Duodenal mucosa (tissue), 2 donors: ENCODE data around the gene SMIM44.

Source experiments
- H3K27ac ChIP-seq: one replicate; pipeline ENCODE4 v1.7.0; 2013; ENCODE audit warnings: low read depth, low read length
- H3K27me3 ChIP-seq, 2 donors: one replicate each; pipeline ENCODE4 v1.7.0; 2013; ENCODE audit warnings: low read length in 2 of 2, control low read depth in 1 of 2; ENCODE audit not compliant: insufficient read depth in 2 of 2, control insufficient read depth in 1 of 2
- H3K36me3 ChIP-seq, 2 donors: one replicate each; pipeline ENCODE4 v1.7.0; 2013; ENCODE audit warnings: low read length in 2 of 2, control low read depth in 1 of 2; ENCODE audit not compliant: insufficient read depth in 2 of 2, control insufficient read depth in 1 of 2
- H3K4me1 ChIP-seq, 2 donors: one replicate each; pipeline ENCODE4 v1.7.0; 2013; ENCODE audit warnings: low read length in 2 of 2, control low read depth in 1 of 2; ENCODE audit not compliant: insufficient read depth in 2 of 2, control insufficient read depth in 1 of 2
- H3K4me3 ChIP-seq, 2 donors: one replicate each; pipeline ENCODE4 v1.7.0; 2013; ENCODE audit warnings: low read length in 2 of 2, low read depth in 1 of 2
- H3K9ac ChIP-seq, 2 donors: one replicate each; pipeline ENCODE4 v1.7.0; 2013; ENCODE audit warnings: low read length in 2 of 2, low read depth in 1 of 2
- H3K9me3 ChIP-seq, 2 donors: one replicate each; pipeline ENCODE4 v1.7.0; 2013; ENCODE audit warnings: low read length in 2 of 2, control low read depth in 1 of 2; ENCODE audit not compliant: control insufficient read depth in 1 of 2

The SMIM44 gene

GRCh38 chr19:3467437-3468198, 15.6 kb downstream of the SMIM44 start:
- Histone ChIP-seq H3K4me1 (peaks cover 0 to 8% of the 10 kb centered on the region in 2 donors), H3K9ac (no peak overlapping the region), H3K9me3 (peaks cover 0 to 3% of the 10 kb centered on the region in 2 donors), H3K27ac (no peak overlapping the region), H3K27me3 (no peaks in the 10 kb centered on the region), H3K36me3 (no peaks in the 10 kb centered on the region), H3K4me3 (no peak overlapping the region)

GRCh38 chr19:3466635-3467034, 16.6 kb downstream of the SMIM44 start:
- Histone ChIP-seq H3K4me1 (no peaks in the 10 kb centered on the region), H3K27me3 (no peaks in the 10 kb centered on the region), H3K9me3 (peaks cover 0 to 3% of the 10 kb centered on the region in 2 donors), H3K36me3 (no peaks in the 10 kb centered on the region), H3K27ac (no peak overlapping the region), H3K9ac (no peak overlapping the region), H3K4me3 (no peak overlapping the region)

GRCh38 chr19:3465552-3465951, 17.7 kb downstream of the SMIM44 start:
- H3K27me3 ChIP-seq: no peaks in the 10 kb centered on the region
- H3K27ac ChIP-seq: no peak overlapping the region
- H3K4me3 ChIP-seq: no peak overlapping the region
- no peaks in the 10 kb centered on the region for H3K4me1 ChIP-seq
- H3K9me3 ChIP-seq: peaks cover 0 to 3% of the 10 kb centered on the region in 2 donors
- H3K36me3 ChIP-seq: no peaks in the 10 kb centered on the region
- no peak overlapping the region for H3K9ac ChIP-seq

GRCh38 chr19:3464587-3465235, 18.5 kb downstream of the SMIM44 start:
- no peaks in the 10 kb centered on the region for H3K27me3 ChIP-seq
- H3K36me3 ChIP-seq: no peaks in the 10 kb centered on the region
- peaks cover 0 to 3% of the 10 kb centered on the region in 2 donors for H3K9me3 ChIP-seq
- no peak overlapping the region for H3K9ac ChIP-seq
- H3K27ac ChIP-seq: no peak overlapping the region
- H3K4me3 ChIP-seq: no peak overlapping the region
- H3K4me1 ChIP-seq: no peaks in the 10 kb centered on the region

- H3K9ac ChIP-seq: no peak overlapping the region
- H3K27ac ChIP-seq: no peak overlapping the region
- H3K27me3 ChIP-seq: no peaks in the 10 kb centered on the region
- no peaks in the 10 kb centered on the region for H3K4me1 ChIP-seq
- H3K9me3 ChIP-seq: peaks cover 0 to 3% of the 10 kb centered on the region in 2 donors
- H3K36me3 ChIP-seq: no peaks in the 10 kb centered on the region
- H3K4me3 ChIP-seq: no peak overlapping the region
These were observed 19.3 kb downstream of the SMIM44 start for GRCh38 chr19:3463714-3464586.

- H3K9me3 ChIP-seq: peaks cover 0 to 3% of the 10 kb centered on the region in 2 donors
- H3K4me1 ChIP-seq: no peaks in the 10 kb centered on the region
- H3K9ac ChIP-seq: no peak overlapping the region
- no peaks in the 10 kb centered on the region for H3K27me3 ChIP-seq
- H3K36me3 ChIP-seq: no peaks in the 10 kb centered on the region
- no peak overlapping the region for H3K4me3 ChIP-seq
- no peak overlapping the region for H3K27ac ChIP-seq
These were observed 20.1 kb downstream of the SMIM44 start for GRCh38 chr19:3462991-3463713.

- Histone ChIP-seq H3K9ac (no peak overlapping the region), H3K9me3 (no peaks in the 10 kb centered on the region), H3K27ac (peak overlapping the region; percentile 20), H3K4me3 (no peak overlapping the region), H3K4me1 (peaks cover 3 to 5% of the 10 kb centered on the region in 2 donors), H3K27me3 (no peaks in the 10 kb centered on the region), H3K36me3 (peaks cover 0 to 9% of the 10 kb centered on the region in 2 donors)
These were observed 23.2 kb downstream of the SMIM44 start for GRCh38 chr19:3459965-3460582.

GRCh38 chr19:3459089-3459881, 24.0 kb downstream of the SMIM44 start:
- H3K4me3 ChIP-seq: no peak overlapping the region
- H3K27me3 ChIP-seq: no peaks in the 10 kb centered on the region
- peaks cover 3 to 17% of the 10 kb centered on the region in 2 donors for H3K36me3 ChIP-seq
- H3K4me1 ChIP-seq: peaks cover 3 to 5% of the 10 kb centered on the region in 2 donors
- no peaks in the 10 kb centered on the region for H3K9me3 ChIP-seq
- peak overlapping the region; percentile 73 for H3K27ac ChIP-seq
- H3K9ac ChIP-seq: no peak overlapping the region
